KBM-7 (cell line): Measurements from ENCODE around the gene SORCS2.

ENCODE experiments used
- DNase-seq: peaks from one replicate; pipeline ENCODE4 v3.0.0-alpha.2; 2015
- in situ Hi-C: fragments of 300-500 bp; cut with MboI; formaldehyde crosslinking; loops from 2 replicates; pipeline ENCODE4 v1.14.3; 2020; ENCODE audit warnings: low sequenced_read_pairs, low pct_unique_long_range_greater_than_20kb, mixed read lengths

The SORCS2 gene

GRCh38 chr4:7196288-7196651 is 3.9 kb downstream of the SORCS2 start:
- in situ Hi-C loops: no loop called here
- no peak for DNase-seq

- in situ Hi-C loops: no loop called here
- DNase-seq: no peak
These were observed 4.4 kb downstream of the SORCS2 start for GRCh38 chr4:7196736-7197135.

GRCh38 chr4:7197910-7198309 is 5.6 kb downstream of the SORCS2 start:
- no peak for DNase-seq
- in situ Hi-C loops: no loop called here

- no peak for DNase-seq
- in situ Hi-C loops: no loop called here
These were observed 6.2 kb downstream of the SORCS2 start for GRCh38 chr4:7198440-7199128.

- in situ Hi-C loops: no loop called here
- DNase-seq: no peak
These were observed 6.9 kb downstream of the SORCS2 start for GRCh38 chr4:7199129-7199725.

- DNase-seq: no peak
These were observed 7.6 kb downstream of the SORCS2 start for GRCh38 chr4:7199771-7200441.

GRCh38 chr4:7200801-7201200 is 8.5 kb downstream of the SORCS2 start:
- DNase-seq: no peak
- in situ Hi-C loops: no loop called here

More at GRCh38 chr4:7199771-7200441, 7.6 kb downstream of the SORCS2 start:
- in situ Hi-C loops: no loop called here

GRCh38 chr4:7201420-7202305 is 9.3 kb downstream of the SORCS2 start:
- in situ Hi-C loops: no loop called here
- no peak for DNase-seq

GRCh38 chr4:7202411-7202810 is 10.1 kb downstream of the SORCS2 start:
- DNase-seq: no peak
- in situ Hi-C loops: no loop called here

GRCh38 chr4:7204656-7205387 is 12.5 kb downstream of the SORCS2 start:
- in situ Hi-C loops: no loop called here

GRCh38 chr4:7206385-7206784 is 14.0 kb downstream of the SORCS2 start:
- in situ Hi-C loops: no loop called here
- DNase-seq: no peak

More at GRCh38 chr4:7204656-7205387, 12.5 kb downstream of the SORCS2 start:
- DNase-seq: no peak

GRCh38 chr4:7206911-7207567 is 14.7 kb downstream of the SORCS2 start:
- in situ Hi-C loops: no loop called here
- no peak for DNase-seq

- no peak for DNase-seq
- in situ Hi-C loops: no loop called here
These were observed 15.4 kb downstream of the SORCS2 start for GRCh38 chr4:7207628-7208231.

GRCh38 chr4:7208509-7209451 is 16.4 kb downstream of the SORCS2 start:
- in situ Hi-C loops: no loop called here
- DNase-seq: no peak

- DNase-seq: no peak
These were observed 17.4 kb downstream of the SORCS2 start for GRCh38 chr4:7209699-7210098.

GRCh38 chr4:7210824-7211223 is 18.5 kb downstream of the SORCS2 start:
- in situ Hi-C loops: no loop called here
- DNase-seq: no peak

More at GRCh38 chr4:7209699-7210098, 17.4 kb downstream of the SORCS2 start:
- in situ Hi-C loops: no loop called here

- no peak for DNase-seq
- in situ Hi-C loops: no loop called here
These were observed 19.9 kb downstream of the SORCS2 start for GRCh38 chr4:7212101-7212674.
